HG02870 (cell line): ENCODE data around the gene TNS3.
A peak's percentile ranks its signal among the peaks of the same experiment; 100 is the strongest.

Experiments used
- ATAC-seq: cut with Tn5 transposase; IDR thresholded peaks from one replicate; pipeline ENCODE4 v1.9.1; 2021; ENCODE audit warnings: mild to moderate bottlenecking, moderate library complexity; ENCODE audit not compliant: unreplicated experiment

The TNS3 gene

GRCh38 chr7:47490501-47491265 is 91.2 kb downstream of the TNS3 start:
- no peak for ATAC-seq

- ATAC-seq = no peak
These were observed 92.3 kb downstream of the TNS3 start for GRCh38 chr7:47489624-47490023.

- ATAC-seq = no peak
These were observed 93.0 kb downstream of the TNS3 start for GRCh38 chr7:47488969-47489342.

GRCh38 chr7:47488201-47488968 is 93.5 kb downstream of the TNS3 start:
- ATAC-seq = no peak

GRCh38 chr7:47485640-47486435 is 96.1 kb downstream of the TNS3 start:
- no peak for ATAC-seq

- no peak for ATAC-seq
These were observed 96.8 kb downstream of the TNS3 start for GRCh38 chr7:47484923-47485639.

- no peak for ATAC-seq
These were observed 97.5 kb downstream of the TNS3 start for GRCh38 chr7:47484457-47484856.

- ATAC-seq = no peak
These were observed 98.2 kb downstream of the TNS3 start for GRCh38 chr7:47483604-47484273.

GRCh38 chr7:47482013-47482875 is 99.7 kb downstream of the TNS3 start:
- peak; percentile 27 for ATAC-seq

GRCh38 chr7:47481541-47482012 is 100.3 kb downstream of the TNS3 start:
- ATAC-seq = no peak

- ATAC-seq = peak; percentile 57
These were observed 101.1 kb downstream of the TNS3 start for GRCh38 chr7:47480576-47481538.

GRCh38 chr7:47479821-47480575 is 101.9 kb downstream of the TNS3 start:
- no peak for ATAC-seq

- ATAC-seq = no peak
These were observed 102.8 kb downstream of the TNS3 start for GRCh38 chr7:47478926-47479711.

GRCh38 chr7:47478017-47478344 is 103.9 kb downstream of the TNS3 start:
- no peak for ATAC-seq

GRCh38 chr7:47477191-47478016 is 104.5 kb downstream of the TNS3 start:
- ATAC-seq = no peak

- ATAC-seq = no peak
These were observed 106.1 kb downstream of the TNS3 start for GRCh38 chr7:47475880-47476227.
